ENCODE measurements around the gene KLF5. TPM values are rescaled to one million over a fixed set of nuclear protein-coding genes. Genes with fewer than 3 reads are reported as not detected.

Gene KLF5
- total and polyA plus RNA-seq, 2 of the 4 experiments (the other 2 are of a cell fraction), result 5.4 to 8.8 TPM

DNA sequence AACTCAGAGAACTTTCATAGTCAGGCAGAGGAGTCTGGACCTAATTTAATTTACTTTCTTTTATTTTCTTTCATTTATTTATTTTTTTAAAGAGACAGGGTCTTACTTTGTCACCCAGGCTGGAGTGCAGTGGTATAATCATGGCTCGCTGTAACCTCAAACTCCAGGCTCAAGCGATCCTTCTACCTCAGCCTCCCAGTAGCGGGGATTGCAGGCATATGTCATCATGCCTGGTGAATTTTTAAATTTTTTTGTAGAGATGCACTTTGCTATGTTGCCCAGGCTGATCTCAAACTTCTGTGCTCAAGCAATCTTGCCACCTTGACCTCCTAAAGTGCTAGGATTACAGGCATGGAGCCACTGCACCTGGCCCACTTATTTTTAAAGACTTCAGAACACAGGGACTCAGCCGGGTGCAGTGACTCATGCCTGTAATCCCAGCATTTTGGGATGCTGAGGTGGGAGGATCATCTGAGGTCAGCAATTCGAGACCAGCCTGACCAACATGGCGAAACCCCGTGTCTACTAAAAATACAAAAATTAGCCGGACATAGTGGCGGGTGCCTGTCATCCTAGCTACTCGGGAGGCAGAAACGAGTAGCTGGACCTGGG lies 50.6 kb downstream of the KLF5 start:
- intact Hi-C loops (cut with micrococcal nuclease), result no loop called here
- Histone ChIP-seq H3K9ac (ENCODE audit: low read depth, low read length) (no peak overlapping the region), H3K9me1 (ENCODE audit: insufficient read depth, low read length) (no peaks in the 10 kb centered on the region), H3K56ac (ENCODE audit: extremely low read depth, insufficient read depth, low read length) (no peak overlapping the region), H4K5ac (ENCODE audit: low read depth, low read length) (no peak overlapping the region), H4K20me1 (ENCODE audit: insufficient read depth, low read length) (no peaks in the 10 kb centered on the region), H2BK15ac (ENCODE audit: low read depth, low read length) (no peak overlapping the region), H2BK5ac (ENCODE audit: low read depth, low read length, poor library complexity, severe bottlenecking) (no peak overlapping the region), H3K27me3 (ENCODE audit: control insufficient read depth, insufficient read depth, low read length) (no peaks in the 10 kb centered on the region), H2AFZ (replicated peaks; ENCODE audit: low read length, poor library complexity) (no peak overlapping the region), H3K9me3 (ENCODE audit: control insufficient read depth, insufficient read depth, low read length) (no peaks in the 10 kb centered on the region), H3K36me3 (ENCODE audit: control insufficient read depth, insufficient read depth, low read length) (no peaks in the 10 kb centered on the region), H3K4me3 (ENCODE audit: insufficient read depth, low read depth, low read length) (no peak overlapping the region), H4K8ac (ENCODE audit: low read depth in 2 of 2, low read length in 2 of 2) (no peak overlapping the region), H3K4me1 (ENCODE audit: control insufficient read depth, insufficient read depth, low read length) (no peaks in the 10 kb centered on the region; the same call in 1 of the 2 replicates), H3K14ac (replicated peaks; ENCODE audit: low read depth, low read length) (no peak overlapping the region), H2BK20ac (ENCODE audit: low read depth, low read length) (no peak overlapping the region), H3K23ac (ENCODE audit: low read depth, low read length) (no peak overlapping the region), H3K4me2 (ENCODE audit: low read depth, low read length) (no peak overlapping the region), H2AK9ac (replicated peaks; ENCODE audit: low read depth, low read length, poor library complexity) (no peak overlapping the region), H3K18ac (ENCODE audit: low read depth, low read length) (no peak overlapping the region), H4K91ac (ENCODE audit: insufficient read depth, low read depth, low read length) (no peak overlapping the region), H2AK5ac (ENCODE audit: low read depth, low read length) (no peak overlapping the region), H3K27ac (ENCODE audit: insufficient read depth, low read length) (no peak overlapping the region), H3K79me1 (ENCODE audit: low read depth in 1 of 2, low read length in 2 of 2) (no peaks in the 10 kb centered on the region), H3K4ac (ENCODE audit: low read depth, low read length) (no peak overlapping the region), H2BK120ac (ENCODE audit: low read depth, low read length) (no peak overlapping the region)
- dilution Hi-C loops (cut with HindIII; ENCODE audit: low sequenced_read_pairs, unreplicated experiment), result no loop called here
- CTCF ChIA-PET, result interaction anchor here (0.7 kb wide), 1 partner anchor 358 kb away, joined by 3 read pairs; no protein-coding TSS in a partner anchor
- in situ Hi-C loops (cut with MboI; ENCODE audit: low sequenced_read_pairs), result no loop called here
- POLR2A ChIA-PET (ENCODE audit: unreplicated experiment), result no interaction called here
- BruUV-seq (replicated peaks), result no TSS peak
- ATAC-seq (ENCODE audit: low read depth) (no peak), DNase-seq (no peak)
- WGBS, 2 experiments (ENCODE audit: extremely low coverage in 2 of 2, insufficient read length in 1 of 2), result 90% methylated on average over 3 of the region's 11 CpGs; no CpG with 5 or more reads in 1 of the 2 experiments
- no peak for TF ChIP-seq MXI1 (IDR thresholded peaks at IDR 0.05; ENCODE audit: borderline replicate concordance, low read depth, low read length)
- TF ChIP-seq BHLHE40 (IDR thresholded peaks at IDR 0.05; ENCODE audit: low read depth, low read length), result no peak
- TF ChIP-seq NFE2L2 (IDR thresholded peaks at IDR 0.05; ENCODE audit: low read depth, low read length), result no peak
- TF ChIP-seq FOS (IDR thresholded peaks at IDR 0.05; ENCODE audit: low read depth, low read length), result no peak
- no peak for TF ChIP-seq POLR2A (IDR thresholded peaks at IDR 0.05; ENCODE audit: low read depth, low read length)
- no peak for TF ChIP-seq RAD21 (IDR thresholded peaks at IDR 0.05; ENCODE audit: low read length)
- TF ChIP-seq, protein P1, sequence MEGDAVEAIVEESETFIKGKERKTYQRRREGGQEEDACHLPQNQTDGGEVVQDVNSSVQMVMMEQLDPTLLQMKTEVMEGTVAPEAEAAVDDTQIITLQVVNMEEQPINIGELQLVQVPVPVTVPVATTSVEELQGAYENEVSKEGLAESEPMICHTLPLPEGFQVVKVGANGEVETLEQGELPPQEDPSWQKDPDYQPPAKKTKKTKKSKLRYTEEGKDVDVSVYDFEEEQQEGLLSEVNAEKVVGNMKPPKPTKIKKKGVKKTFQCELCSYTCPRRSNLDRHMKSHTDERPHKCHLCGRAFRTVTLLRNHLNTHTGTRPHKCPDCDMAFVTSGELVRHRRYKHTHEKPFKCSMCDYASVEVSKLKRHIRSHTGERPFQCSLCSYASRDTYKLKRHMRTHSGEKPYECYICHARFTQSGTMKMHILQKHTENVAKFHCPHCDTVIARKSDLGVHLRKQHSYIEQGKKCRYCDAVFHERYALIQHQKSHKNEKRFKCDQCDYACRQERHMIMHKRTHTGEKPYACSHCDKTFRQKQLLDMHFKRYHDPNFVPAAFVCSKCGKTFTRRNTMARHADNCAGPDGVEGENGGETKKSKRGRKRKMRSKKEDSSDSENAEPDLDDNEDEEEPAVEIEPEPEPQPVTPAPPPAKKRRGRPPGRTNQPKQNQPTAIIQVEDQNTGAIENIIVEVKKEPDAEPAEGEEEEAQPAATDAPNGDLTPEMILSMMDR (conservative IDR thresholded peaks at IDR 0.05; ENCODE audit: low read depth, low read length), result no peak
- no peak for TF ChIP-seq MAFK (IDR thresholded peaks at IDR 0.05; ENCODE audit: low read depth, low read length)
- TF ChIP-seq, protein P2, sequence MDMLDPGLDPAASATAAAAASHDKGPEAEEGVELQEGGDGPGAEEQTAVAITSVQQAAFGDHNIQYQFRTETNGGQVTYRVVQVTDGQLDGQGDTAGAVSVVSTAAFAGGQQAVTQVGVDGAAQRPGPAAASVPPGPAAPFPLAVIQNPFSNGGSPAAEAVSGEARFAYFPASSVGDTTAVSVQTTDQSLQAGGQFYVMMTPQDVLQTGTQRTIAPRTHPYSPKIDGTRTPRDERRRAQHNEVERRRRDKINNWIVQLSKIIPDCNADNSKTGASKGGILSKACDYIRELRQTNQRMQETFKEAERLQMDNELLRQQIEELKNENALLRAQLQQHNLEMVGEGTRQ (IDR thresholded peaks at IDR 0.05; ENCODE audit: low read depth, low read length), result no peak
- no peak for TF ChIP-seq MAZ (IDR thresholded peaks at IDR 0.05; ENCODE audit: borderline replicate concordance, low read depth, low read length)
- TF ChIP-seq CEBPB (IDR thresholded peaks at IDR 0.05; ENCODE audit: low read depth, low read length), result no peak
- no peak for TF ChIP-seq RCOR1 (IDR thresholded peaks at IDR 0.05; ENCODE audit: insufficient replicate concordance, low read length)
- no peak for TF ChIP-seq RFX5 (IDR thresholded peaks at IDR 0.05; ENCODE audit: low read depth, low read length)
- TF ChIP-seq SMC3 (IDR thresholded peaks at IDR 0.05; ENCODE audit: low read depth, low read length), result no peak
- TF ChIP-seq CHD1 (IDR thresholded peaks at IDR 0.05; ENCODE audit: low read depth, low read length), result no peak
- TF ChIP-seq, protein P3, sequence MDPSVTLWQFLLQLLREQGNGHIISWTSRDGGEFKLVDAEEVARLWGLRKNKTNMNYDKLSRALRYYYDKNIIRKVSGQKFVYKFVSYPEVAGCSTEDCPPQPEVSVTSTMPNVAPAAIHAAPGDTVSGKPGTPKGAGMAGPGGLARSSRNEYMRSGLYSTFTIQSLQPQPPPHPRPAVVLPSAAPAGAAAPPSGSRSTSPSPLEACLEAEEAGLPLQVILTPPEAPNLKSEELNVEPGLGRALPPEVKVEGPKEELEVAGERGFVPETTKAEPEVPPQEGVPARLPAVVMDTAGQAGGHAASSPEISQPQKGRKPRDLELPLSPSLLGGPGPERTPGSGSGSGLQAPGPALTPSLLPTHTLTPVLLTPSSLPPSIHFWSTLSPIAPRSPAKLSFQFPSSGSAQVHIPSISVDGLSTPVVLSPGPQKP (IDR thresholded peaks at IDR 0.05; ENCODE audit: borderline replicate concordance, low read depth, low read length), result no peak
